AG10803 (cell line): ENCODE measurements around the gene GDAP2.

Experiments used
- DNase-seq: peaks from one replicate; pipeline ENCODE4 v3.0.0; 2010; ENCODE audit warnings: low read depth
- H3K4me3 ChIP-seq: 2 replicates; pipeline ENCODE4 v1.5.1; 2011; ENCODE audit warnings: mild to moderate bottlenecking, low read length, control low read depth
- CTCF ChIP-seq: conservative IDR thresholded peaks from 2 replicates; pipeline ENCODE4 v1.5.1; 2011; ENCODE audit warnings: mild to moderate bottlenecking, low read length, control low read depth, inconsistent platforms

GDAP2 gene

GRCh38 chr1:117830222-117830621 lies 99.2 kb downstream of the GDAP2 start:
- TF ChIP-seq CTCF: no peak
- no peak for DNase-seq
- H3K4me3 ChIP-seq: no peak overlapping the region

DNA sequence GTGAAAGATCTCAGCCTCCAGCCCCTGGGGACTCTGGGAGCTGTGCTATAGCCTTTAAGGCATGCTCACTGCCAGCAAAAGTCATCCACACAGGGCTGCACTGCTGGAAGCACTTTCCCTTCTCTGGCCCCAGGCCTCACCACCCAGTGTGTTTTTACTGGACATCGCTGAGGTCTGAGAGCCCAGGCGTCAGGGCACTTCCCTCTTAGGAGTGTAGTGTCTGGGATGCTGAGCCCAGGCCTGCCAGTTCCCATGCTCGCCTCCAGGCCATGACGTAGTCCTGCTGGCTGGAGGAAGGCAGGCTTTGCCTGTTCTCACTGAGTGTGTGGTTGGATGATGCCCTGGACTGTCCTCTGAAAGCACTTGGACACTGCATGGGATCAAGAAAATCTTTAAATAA lies 101.2 kb downstream of the GDAP2 start:
- no peak for TF ChIP-seq CTCF
- H3K4me3 ChIP-seq: no peak overlapping the region
- DNase-seq: peak; percentile 87

- no peak; the same call in 1 of the 2 replicates for TF ChIP-seq CTCF
- H3K4me3 ChIP-seq: no peak overlapping the region
- DNase-seq: peak; percentile 95
Observed at GRCh38 chr1:117826540-117827078, 102.8 kb downstream of the GDAP2 start.

DNA sequence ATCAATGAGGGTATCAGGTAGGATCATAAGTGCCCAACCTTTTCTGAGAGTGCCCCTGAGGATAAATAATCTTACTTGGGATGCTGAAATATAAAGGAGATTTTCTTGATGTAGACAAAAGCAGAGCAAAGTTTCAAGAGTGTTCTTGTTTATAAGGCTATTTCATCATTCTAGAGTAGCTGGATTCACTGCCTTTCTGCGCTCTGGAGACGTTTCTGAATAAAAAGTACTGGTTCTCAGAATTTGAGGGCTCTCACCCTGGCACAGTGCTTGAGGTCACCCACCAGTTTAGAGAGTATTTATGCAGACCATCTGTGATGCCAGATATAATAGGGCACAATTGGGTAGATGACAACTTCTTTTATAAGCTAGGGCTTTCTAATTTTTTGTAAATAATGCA lies 103.3 kb downstream of the GDAP2 start:
- no peak for DNase-seq
- no peak for TF ChIP-seq CTCF
- no peak overlapping the region for H3K4me3 ChIP-seq

DNA sequence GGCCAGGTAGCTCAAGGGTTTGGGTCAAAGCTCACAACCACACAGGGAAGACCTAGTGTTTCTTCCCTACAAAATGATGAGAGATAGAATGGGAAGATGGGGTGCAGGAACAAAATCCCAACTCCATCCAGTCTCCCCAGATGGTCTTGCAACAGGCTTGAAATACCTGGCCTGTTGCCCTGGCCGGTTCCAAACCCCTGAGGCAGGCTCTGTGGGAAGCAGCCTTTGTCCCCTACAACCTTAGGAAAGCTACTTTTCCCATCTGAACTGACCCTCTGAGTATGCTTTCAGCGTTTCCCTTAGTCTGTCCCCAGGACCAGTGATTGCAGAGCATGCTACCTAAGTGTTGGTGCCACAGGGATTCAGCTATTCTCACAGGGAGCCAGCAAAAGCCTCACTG lies 104.0 kb downstream of the GDAP2 start:
- DNase-seq: peak; percentile 69
- TF ChIP-seq CTCF: no peak
- no peak overlapping the region for H3K4me3 ChIP-seq

- peak; percentile 74 for DNase-seq
- H3K4me3 ChIP-seq: no peak overlapping the region
- TF ChIP-seq CTCF: no peak
Observed at GRCh38 chr1:117824616-117825015, 104.8 kb downstream of the GDAP2 start.

GRCh38 chr1:117821774-117822482 lies 107.5 kb downstream of the GDAP2 start:
- no peak for TF ChIP-seq CTCF
- peak; percentile 92 for DNase-seq
- no peak overlapping the region for H3K4me3 ChIP-seq
